ENCODE measurements around the gene RNF152.

RNF152 gene

DNA sequence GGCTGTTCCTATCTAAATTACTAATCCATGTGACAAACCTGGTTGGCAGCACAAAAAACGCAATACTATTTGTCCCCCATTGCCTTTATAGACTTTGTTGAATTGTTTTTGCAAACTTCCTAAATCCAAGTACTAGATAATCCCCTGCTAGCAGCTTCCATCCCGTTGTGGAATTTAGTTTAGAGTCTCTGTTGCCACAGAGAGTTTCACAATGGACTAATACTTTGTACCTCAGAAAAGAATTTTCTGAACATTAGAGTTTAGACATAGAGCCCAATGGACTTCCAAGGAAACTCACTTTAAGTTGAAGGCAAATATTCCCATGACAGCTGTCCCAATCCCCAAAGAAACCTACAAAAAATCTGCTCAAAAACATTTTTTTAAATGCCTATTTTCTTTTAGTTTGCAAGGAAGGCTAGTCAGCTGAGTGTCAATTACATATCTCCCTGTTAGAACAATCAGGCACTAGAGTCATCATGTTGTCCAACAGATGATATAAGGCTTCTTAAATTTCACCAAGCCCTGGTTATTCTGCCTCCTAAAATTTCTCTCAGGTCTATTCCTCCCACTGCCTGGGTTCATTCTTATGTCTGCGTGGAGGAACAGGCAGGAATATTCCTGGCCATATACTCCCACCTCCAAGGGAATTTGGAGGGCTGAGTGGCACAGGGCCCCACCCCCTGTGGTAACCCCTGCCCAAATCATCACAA is 27.2 kb downstream of the RNF152 start:
- Histone ChIP-seq H4K20me1 (ENCODE audit: insufficient read depth, low read length) (no peaks in the 10 kb centered on the region), H3K27me3 (ENCODE audit: insufficient read depth, low read length) (no peaks in the 10 kb centered on the region), H3K4me2 (ENCODE audit: low read length) (no peak overlapping the region), H3K9ac (ENCODE audit: low read length) (no peak overlapping the region), H3K79me2 (ENCODE audit: insufficient read depth, low read length) (no peaks in the 10 kb centered on the region), H3K9me3 (ENCODE audit: low read length) (no peaks in the 10 kb centered on the region), H3K27ac (ENCODE audit: low read depth, low read length, poor library complexity, severe bottlenecking) (no peak overlapping the region), H2AFZ (ENCODE audit: low read length) (no peak overlapping the region), H3K9me2 (ENCODE audit: low read depth, low read length) (no peaks in the 10 kb centered on the region), H3K4me1 (ENCODE audit: insufficient read depth, low read length, severe bottlenecking) (no peaks in the 10 kb centered on the region), H3K4me3 (ENCODE audit: low read depth, low read length, poor library complexity, severe bottlenecking) (no peak overlapping the region), H3K36me3 (ENCODE audit: insufficient read depth, low read length) (no peaks in the 10 kb centered on the region), H3F3A (ENCODE audit: insufficient read depth, low read length) (no peaks in the 10 kb centered on the region)
- TF ChIP-seq EZH2 (IDR thresholded peaks at IDR 0.05; ENCODE audit: borderline replicate concordance, low read length): no peak
- TF ChIP-seq, protein P1, sequence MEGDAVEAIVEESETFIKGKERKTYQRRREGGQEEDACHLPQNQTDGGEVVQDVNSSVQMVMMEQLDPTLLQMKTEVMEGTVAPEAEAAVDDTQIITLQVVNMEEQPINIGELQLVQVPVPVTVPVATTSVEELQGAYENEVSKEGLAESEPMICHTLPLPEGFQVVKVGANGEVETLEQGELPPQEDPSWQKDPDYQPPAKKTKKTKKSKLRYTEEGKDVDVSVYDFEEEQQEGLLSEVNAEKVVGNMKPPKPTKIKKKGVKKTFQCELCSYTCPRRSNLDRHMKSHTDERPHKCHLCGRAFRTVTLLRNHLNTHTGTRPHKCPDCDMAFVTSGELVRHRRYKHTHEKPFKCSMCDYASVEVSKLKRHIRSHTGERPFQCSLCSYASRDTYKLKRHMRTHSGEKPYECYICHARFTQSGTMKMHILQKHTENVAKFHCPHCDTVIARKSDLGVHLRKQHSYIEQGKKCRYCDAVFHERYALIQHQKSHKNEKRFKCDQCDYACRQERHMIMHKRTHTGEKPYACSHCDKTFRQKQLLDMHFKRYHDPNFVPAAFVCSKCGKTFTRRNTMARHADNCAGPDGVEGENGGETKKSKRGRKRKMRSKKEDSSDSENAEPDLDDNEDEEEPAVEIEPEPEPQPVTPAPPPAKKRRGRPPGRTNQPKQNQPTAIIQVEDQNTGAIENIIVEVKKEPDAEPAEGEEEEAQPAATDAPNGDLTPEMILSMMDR (IDR thresholded peaks at IDR 0.05; ENCODE audit: low read length): no peak

DNA sequence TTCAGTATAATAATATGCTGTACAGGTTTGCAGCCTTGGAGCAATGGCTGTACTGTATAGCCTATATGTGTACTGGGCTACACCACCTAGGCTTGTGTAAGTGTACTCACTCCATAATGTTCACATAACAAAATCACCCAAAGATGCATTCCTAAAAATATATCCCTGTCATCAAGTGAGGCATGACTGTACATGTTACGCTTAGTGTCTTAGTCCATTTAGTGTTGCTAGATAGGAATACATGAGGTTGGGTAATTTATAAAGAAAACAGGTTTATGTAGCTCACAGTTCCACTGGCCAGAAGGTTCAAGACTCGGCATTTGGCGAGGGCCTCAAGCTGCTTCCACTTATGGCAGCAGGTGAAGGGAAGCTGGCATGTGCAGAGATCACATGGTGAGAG is 31.4 kb downstream of the RNF152 start:
- Histone ChIP-seq H3K9ac (ENCODE audit: low read length) (no peak overlapping the region), H4K20me1 (ENCODE audit: insufficient read depth, low read length) (no peaks in the 10 kb centered on the region), H3K4me1 (ENCODE audit: insufficient read depth, low read length, severe bottlenecking) (no peaks in the 10 kb centered on the region), H3K9me2 (ENCODE audit: low read depth, low read length) (no peaks in the 10 kb centered on the region), H2AFZ (ENCODE audit: low read length) (no peak overlapping the region), H3K36me3 (ENCODE audit: insufficient read depth, low read length) (no peaks in the 10 kb centered on the region), H3K79me2 (ENCODE audit: insufficient read depth, low read length) (no peaks in the 10 kb centered on the region), H3K4me3 (ENCODE audit: low read depth, low read length, poor library complexity, severe bottlenecking) (no peak overlapping the region), H3K9me3 (ENCODE audit: low read length) (no peaks in the 10 kb centered on the region), H3K27me3 (ENCODE audit: insufficient read depth, low read length) (no peaks in the 10 kb centered on the region), H3F3A (ENCODE audit: insufficient read depth, low read length) (no peaks in the 10 kb centered on the region), H3K4me2 (ENCODE audit: low read length) (no peak overlapping the region), H3K27ac (ENCODE audit: low read depth, low read length, poor library complexity, severe bottlenecking) (no peak overlapping the region)
- no peak for TF ChIP-seq EZH2 (IDR thresholded peaks at IDR 0.05; ENCODE audit: borderline replicate concordance, low read length)
- TF ChIP-seq, protein P1 (IDR thresholded peaks at IDR 0.05; ENCODE audit: low read length): no peak

DNA sequence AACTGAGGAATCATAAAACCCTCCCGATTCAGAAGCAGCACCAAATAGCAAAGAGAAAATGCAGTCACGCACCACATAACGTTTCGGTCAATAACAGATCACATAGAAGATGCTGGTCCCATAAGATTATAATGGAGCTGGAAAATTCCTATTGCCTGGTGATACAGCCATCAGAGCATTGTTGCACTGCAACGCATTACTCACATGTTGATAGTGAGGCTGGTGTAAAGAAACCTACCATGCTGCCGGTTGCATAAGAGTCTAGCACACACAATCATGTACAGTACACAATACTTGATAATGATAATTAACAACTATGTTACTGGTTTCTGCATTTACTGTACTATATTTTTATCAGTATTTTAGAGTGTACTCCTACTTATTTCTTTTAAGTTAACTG is 32.5 kb downstream of the RNF152 start:
- Histone ChIP-seq H3K4me3 (ENCODE audit: low read depth, low read length, poor library complexity, severe bottlenecking) (no peak overlapping the region), H3K79me2 (ENCODE audit: insufficient read depth, low read length) (no peaks in the 10 kb centered on the region), H3K4me2 (ENCODE audit: low read length) (no peak overlapping the region), H3K9me3 (ENCODE audit: low read length) (no peaks in the 10 kb centered on the region), H3K9ac (ENCODE audit: low read length) (no peak overlapping the region), H3F3A (ENCODE audit: insufficient read depth, low read length) (no peaks in the 10 kb centered on the region), H3K4me1 (ENCODE audit: insufficient read depth, low read length, severe bottlenecking) (no peaks in the 10 kb centered on the region), H2AFZ (ENCODE audit: low read length) (no peak overlapping the region), H3K27me3 (ENCODE audit: insufficient read depth, low read length) (no peaks in the 10 kb centered on the region), H3K9me2 (ENCODE audit: low read depth, low read length) (no peaks in the 10 kb centered on the region), H4K20me1 (ENCODE audit: insufficient read depth, low read length) (no peaks in the 10 kb centered on the region), H3K36me3 (ENCODE audit: insufficient read depth, low read length) (no peaks in the 10 kb centered on the region), H3K27ac (ENCODE audit: low read depth, low read length, poor library complexity, severe bottlenecking) (no peak overlapping the region)
- TF ChIP-seq, protein P1 (IDR thresholded peaks at IDR 0.05; ENCODE audit: low read length): no peak
- no peak for TF ChIP-seq EZH2 (IDR thresholded peaks at IDR 0.05; ENCODE audit: borderline replicate concordance, low read length)
